Fibroblast of villous mesenchyme (primary cell): Measurements from ENCODE around the gene VEPH1. TPM values are rescaled to one million over a fixed set of nuclear protein-coding genes. Genes with fewer than 3 reads are reported as not detected.
"Not testable (repeated sequence)": the region's sequence is repeated elsewhere in the genome, so short reads cannot be mapped to it uniquely, and the experiment has no call there.

Source experiments
- DNase-seq: peaks from one replicate; pipeline ENCODE4 v3.0.0-alpha.2; 2010; ENCODE audit warnings: low read depth
- H3K4me3 ChIP-seq: 2 replicates; pipeline ENCODE4 v1.5.1; 2011; ENCODE audit warnings: low read depth, mild to moderate bottlenecking, low read length
- total RNA-seq: library from RNA; depleted of rRNA; stranded (reverse); fragments of >200 nt; gene quantifications from 2 replicates; pipeline ENCODE4 v1.2.3, GENCODE V29; 2012
- TF ChIP-seq, protein P1 (sequence below): IDR thresholded peaks from 2 replicates; pipeline ENCODE4 v1.5.1; 2012; ENCODE audit warnings: low read depth, mild to moderate bottlenecking, low read length; ENCODE audit not compliant: insufficient read depth

Gene VEPH1
- total RNA-seq, 1 donor = 8.6 TPM

DNA sequence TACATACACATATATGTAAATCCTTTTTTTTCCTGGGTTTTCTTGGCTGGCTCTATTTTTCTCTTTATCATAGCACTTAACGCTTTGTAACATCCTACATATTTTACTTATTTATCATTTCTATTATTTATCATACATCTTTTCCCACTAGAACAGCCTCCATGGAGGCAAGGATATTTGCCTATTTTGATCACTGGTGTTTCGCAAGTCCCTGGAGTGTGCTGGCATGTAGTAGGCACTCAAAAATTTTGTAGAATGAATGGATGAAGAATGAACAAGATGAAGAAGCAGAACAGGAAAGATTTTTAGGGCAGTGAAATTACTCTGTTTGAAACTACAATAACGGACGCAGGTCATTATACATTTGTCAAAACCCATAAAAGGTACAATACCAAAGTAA is 149.6 kb downstream of the VEPH1 start:
- TF ChIP-seq, protein P1, sequence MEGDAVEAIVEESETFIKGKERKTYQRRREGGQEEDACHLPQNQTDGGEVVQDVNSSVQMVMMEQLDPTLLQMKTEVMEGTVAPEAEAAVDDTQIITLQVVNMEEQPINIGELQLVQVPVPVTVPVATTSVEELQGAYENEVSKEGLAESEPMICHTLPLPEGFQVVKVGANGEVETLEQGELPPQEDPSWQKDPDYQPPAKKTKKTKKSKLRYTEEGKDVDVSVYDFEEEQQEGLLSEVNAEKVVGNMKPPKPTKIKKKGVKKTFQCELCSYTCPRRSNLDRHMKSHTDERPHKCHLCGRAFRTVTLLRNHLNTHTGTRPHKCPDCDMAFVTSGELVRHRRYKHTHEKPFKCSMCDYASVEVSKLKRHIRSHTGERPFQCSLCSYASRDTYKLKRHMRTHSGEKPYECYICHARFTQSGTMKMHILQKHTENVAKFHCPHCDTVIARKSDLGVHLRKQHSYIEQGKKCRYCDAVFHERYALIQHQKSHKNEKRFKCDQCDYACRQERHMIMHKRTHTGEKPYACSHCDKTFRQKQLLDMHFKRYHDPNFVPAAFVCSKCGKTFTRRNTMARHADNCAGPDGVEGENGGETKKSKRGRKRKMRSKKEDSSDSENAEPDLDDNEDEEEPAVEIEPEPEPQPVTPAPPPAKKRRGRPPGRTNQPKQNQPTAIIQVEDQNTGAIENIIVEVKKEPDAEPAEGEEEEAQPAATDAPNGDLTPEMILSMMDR = no peak
- DNase-seq = no peak
- no peak overlapping the region for H3K4me3 ChIP-seq

DNA sequence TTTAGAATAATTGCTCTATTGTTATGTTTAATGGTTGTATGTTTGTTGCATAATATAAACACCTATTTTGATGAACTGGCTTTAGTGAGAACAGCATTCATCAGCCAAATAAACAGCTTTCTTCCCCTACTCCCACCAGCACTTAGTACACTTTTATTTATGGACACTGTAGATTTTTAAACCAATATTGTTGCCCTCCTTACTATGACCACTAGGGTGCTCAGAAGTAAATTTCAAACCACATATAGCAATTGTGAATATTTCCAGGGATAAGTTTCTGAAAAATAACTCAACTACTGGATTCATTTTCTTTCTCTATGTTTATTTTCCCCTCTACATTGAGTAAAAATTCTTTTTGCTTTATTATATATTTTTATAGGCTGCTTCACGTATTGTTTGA is 151.2 kb downstream of the VEPH1 start:
- no peak for DNase-seq
- H3K4me3 ChIP-seq = no peak overlapping the region
- TF ChIP-seq, protein P1 = peak; percentile 26

DNA sequence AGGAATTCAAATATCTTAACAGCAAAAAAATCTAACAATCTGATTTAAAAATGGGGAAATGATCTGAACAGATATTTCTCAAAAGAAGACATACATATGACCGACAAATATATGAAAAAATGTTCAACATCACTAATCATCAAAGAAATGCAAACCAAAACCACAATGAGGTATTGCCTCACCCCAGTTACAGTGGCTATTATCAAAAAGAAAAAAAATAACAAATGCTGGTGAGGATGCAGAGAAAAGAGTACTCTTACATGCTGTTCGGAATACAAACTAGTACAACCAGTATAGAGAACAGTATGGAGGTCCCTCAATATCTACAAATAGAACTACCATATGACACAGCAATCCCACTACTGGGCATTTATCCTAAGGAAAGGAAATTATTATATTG is 152.6 kb downstream of the VEPH1 start:
- H3K4me3 ChIP-seq, DNase-seq: not testable (repeated sequence)

DNA sequence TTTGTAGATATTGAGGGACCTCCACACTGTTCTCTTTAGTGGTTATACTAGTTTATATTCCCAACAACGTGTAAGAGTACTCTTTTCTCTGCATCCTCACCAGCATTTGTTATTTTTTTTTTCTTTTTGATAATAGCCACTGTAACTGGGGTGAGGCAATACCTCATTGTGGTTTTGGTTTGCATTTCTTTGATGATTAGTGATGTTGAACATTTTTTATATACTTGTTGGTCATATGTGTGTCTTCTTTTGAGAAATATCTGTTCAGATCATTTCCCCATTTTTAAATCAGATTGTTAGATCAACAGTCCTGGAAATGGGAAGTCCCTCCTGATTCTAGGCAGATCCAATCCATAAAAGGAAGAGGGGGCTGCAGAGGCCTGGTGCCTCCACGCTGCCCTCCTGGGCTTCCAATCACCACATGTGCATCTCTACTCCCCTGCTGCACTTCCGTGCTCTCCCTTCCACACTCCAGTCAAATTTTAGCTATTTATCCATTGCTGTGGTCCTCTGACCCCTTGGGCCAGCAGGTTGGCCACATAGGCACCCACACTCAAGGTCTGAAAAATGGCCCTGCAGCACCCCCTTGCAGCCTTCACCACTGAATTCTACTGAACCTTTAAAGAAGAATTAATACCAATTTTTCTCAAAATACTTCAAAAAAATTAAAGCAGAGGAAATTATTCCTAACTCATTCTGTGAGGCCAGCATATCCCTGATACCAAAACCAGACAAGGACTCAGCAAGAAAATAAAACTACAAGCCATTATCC is 154.7 kb downstream of the VEPH1 start:
- H3K4me3 ChIP-seq = not testable (repeated sequence)
- peak; percentile 23 for DNase-seq

DNA sequence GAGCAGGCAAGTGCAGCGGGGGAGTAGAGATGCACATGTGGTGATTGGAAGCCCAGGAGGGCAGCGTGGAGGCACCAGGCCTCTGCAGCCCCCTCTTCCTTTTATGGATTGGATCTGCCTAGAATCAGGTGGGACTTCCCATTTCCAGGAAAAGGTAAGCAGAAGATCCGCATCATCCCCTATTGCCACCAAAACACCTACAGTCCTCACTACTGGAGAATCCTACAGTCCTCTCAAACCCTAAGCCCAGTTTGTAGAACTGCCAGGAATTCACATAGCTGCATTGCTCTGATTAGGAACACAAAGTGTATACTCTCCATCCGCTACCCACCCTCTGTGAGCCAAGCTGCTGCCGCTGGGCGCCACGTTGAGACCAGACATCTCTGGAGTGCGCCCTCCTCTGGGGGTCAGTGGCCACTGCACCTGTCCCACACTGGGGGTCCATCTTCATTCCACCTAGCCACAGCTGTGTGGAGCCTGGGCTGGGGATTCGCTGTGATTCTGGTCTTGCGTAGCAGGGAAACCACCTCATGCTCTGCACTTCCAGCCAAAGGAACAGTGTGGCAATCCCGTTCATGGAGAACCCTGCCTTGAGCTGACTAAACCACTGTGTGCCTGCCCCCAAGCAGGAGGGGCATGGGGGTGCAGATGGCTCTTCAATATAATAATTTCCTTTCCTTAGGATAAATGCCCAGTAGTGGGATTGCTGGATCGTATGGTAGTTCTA is 155.5 kb downstream of the VEPH1 start:
- no peak overlapping the region for H3K4me3 ChIP-seq
- peak; percentile 24 for DNase-seq
- TF ChIP-seq, protein P1 = peak; percentile 35

DNA sequence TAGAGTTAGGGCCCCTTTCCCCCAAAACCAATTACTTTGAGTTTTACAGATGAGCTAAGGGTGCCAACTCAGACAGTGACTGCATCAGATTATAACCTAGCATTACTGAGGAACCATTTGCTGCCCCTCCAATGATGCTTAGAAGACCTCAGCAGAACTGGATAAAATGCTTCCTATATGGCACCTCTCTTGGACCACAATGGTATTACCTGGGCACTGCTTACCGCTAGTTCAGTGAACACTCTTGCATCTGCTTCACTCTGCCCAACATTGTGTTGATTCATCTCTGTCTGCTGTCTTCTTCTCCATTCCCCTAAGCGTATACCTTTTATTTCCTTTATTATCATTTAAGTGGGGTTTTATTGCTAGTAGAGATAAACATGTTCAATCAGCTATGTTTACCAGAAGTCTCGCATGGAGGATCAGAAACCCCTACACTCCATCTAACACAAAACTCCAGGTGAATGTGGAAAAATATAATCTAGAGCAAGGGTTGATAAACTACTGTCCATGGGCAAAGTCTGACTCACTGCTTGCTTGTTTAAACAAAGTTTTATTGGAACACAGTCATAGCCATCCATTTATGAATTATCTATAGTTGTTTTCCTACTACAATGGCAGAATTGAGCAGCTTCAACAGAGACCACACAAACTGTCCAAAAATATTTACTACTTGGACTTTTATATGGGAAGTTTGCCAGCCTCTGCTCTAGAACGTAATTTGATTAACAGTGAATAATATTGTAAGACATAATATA is 166.8 kb downstream of the VEPH1 start:
- H3K4me3 ChIP-seq = no peak overlapping the region
- TF ChIP-seq, protein P1 = no peak
- DNase-seq = no peak

DNA sequence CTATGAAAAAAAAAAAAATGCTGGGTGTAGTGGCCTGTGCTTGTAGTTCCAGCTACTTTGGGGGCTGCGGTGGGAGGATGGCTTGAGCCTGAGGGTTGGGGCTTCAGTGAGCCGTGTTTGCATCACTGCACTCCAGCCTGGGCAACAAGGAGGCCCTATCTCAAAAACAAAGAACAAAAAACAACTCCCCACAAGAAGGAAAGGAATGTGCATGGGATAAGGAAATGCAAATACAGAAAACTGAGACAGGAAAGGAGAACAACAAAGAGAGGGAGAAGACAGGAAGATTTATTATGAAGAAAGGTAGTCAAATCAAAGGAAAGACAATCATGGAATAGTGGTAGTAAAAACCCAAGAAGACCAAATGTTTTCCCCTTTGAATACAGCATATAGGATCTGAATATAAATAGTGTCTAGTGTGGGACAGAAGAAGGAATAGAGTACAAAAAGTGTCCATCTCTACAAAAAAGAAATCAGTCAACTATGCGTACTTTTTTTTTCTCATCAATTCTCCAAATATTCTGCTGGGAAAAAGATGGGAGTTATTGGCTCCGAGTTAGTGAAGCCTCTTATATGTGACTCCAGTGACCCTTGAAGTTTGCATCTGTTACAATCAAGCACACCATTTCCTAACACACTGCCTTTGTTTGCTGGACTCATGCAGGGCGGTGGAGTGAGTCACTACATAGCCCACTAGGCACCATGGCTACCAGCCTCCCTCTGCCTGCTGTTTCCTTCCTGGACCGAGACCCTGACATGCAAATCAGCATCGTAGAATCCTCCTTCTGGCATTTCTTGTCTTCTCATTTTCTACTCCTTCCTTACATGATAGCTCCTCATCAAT is 167.8 kb downstream of the VEPH1 start:
- no peak overlapping the region for H3K4me3 ChIP-seq
- DNase-seq = peak; percentile 53
- TF ChIP-seq, protein P1 = no peak
